Retina (tissue), 1 donor: ENCODE measurements around the gene IPO7.
"Not testable (repeated sequence)": the region's sequence is repeated elsewhere in the genome, so short reads cannot be mapped to it uniquely, and the experiment has no call there.

ENCODE experiments used
- DNase-seq: peaks from one replicate; pipeline ENCODE4 v3.0.0-alpha.2; 2016

The IPO7 gene

DNA sequence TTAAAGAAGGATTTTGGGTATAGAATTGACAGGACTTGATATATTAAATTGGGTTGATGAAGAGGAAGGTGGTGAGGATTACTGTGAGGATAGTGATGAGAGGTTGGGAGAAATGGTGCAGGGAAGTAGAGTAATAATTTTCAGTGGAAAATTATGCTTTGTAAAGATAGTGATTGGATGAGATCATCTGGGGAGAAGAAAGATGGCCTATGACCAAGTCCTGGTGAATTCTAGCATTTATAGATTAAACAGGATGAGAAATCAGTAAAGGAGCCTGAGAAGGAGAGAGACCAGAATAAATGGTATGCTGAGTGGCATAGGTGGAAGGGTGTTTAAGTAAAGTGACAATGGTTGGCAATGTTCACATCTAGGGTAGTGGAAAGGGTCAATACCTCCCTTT, 15.0 kb downstream of the IPO7 start:
- DNase-seq, result no peak

DNA sequence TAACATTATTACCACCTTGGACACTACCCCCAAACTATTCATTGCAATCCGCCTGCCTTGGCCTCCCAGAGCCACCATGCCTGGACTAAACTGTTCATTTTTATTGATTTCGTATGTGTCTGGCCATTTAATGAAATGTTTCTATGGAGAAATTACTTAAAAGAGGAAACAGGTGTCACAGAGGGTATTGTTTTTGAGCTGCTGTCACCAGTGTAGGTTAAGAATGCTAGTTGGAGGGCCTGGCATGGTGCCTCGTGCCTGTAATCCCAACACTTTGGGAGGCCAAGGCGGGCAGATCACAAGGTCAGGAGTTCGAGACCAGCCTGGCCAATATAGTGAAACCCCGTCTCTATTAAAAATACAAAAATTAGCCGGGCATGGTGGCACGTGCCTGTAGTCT, 17.4 kb downstream of the IPO7 start:
- not testable (repeated sequence) for DNase-seq

DNA sequence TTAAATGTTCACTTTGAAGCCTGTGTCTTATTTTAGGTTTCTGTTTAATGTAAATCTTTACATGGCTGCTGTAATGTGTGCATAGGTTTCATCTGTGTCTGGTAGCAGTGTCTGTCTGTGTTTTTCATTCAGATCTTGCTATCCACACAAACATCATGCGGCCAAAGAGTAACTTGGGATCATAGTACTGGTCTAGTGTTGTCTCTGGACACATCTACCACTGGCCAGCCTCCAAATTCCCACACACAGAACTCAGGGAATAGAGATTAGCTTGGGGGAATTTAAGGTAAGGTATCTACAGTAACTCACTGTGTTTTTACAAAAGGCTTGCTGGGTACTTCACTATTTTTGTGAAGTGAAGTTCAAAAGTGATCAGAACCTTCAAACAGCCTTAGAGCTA, 44.3 kb downstream of the IPO7 start:
- no peak for DNase-seq

DNA sequence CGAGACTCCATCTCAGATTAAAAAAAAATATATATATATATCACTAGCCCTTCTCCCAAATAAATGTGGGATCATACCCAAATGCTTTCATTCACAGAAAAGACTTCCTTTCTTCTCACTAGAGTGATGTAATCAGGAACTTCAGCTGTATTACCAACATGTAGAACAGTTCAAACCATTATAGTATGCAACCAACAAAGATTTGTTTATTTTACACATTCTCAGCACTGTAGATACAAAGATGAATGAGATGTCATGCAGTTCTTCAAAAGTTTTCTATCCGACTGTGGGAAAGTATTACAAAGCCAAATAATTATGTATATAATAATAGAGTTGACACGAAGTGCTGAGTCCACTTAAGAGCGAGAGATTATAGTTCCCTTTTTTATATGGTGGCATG, 54.2 kb downstream of the IPO7 start:
- no peak for DNase-seq

DNA sequence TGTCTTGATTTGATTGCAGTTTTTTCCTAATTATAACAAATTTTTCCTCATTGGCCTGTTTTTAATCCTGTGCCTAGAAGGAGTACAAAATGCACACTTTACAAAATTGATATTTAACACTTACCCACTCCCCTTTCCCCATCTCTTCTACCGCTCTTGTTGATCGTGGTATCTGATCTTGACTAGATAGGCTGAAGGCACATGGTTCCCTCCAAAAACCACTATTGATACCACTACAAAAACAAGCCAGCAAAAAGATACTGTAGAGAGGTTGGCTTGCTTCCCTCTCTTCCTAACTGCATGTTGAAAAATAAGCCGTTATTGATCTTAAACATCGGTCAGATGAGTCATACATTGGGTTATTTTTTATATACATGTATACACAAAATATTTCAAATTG, 61.8 kb downstream of the IPO7 start:
- DNase-seq, result no peak

DNA sequence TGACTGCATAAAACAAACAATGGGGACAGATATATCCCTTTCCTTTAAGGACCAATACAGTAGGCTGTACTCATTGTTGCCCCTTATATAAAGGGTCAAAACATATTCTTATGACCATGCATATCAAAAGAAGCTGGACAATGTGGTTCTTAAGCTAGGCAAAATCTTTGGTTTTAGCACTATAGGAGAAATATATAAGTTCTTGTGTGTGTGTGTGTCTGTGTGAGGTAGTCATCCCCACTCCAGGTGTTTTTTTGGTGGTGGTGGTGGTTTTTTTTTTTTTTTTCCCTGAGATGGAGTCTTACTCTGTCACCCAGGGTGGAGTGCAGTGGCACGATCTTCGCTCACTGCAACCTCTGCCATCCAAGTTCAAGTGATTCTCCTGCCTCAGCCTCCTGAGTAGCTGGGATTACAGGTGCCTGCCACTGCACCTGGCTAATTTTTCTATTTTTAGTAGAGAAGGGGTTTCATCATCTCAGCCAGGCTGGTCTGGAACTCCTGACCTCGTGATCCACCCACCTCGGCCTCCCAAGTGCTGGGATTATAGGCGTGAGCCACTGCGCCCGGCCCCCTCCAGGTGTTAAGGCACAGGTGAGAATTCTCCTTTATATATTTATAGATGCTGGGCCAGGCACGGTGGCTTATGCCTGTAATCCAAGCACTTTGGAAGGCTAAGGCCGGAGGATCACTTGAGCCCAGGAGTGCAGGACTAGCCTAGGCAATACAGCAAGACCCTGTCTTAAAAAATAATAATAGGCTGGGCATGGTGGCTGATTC, 64.3 kb downstream of the IPO7 start:
- DNase-seq, result no peak

DNA sequence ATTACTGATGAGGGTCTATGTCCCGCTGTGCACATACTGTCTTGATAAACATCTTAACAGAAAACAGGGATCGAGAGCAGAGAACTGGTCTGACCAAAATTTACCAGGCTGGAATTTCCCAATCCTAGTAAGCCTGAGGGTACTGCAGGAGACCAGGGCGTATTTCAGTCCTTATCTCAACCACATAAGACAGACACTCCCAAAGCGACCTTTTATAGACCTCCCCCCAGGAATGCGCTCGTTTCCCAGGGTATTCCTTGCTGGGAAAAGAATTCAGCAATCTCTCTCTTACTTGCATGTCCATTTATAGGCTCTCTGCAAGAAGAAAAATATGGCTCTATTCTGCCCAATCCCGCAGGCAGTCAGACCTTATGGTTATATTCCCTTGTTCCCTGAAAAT, 67.6 kb downstream of the IPO7 start:
- DNase-seq, result not testable (repeated sequence)

DNA sequence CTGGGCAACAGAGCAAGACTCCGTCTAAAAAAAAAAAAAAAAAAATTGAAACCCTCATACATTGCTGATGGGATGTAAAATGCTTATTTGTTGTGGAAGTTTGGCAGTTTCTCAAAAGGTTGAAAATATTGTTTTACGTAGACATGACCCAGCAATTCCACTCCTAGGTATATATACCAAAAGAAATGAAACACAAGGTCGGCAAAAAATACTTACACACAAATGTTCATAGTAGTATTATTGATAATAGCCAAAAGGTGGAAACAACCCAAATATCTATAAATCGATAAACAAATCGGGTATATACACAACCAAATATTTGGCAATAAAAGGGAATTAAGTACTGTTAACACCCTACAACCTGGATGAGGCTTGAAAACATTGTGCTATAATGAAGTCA, 71.3 kb downstream of the IPO7 start:
- DNase-seq, result no peak

DNA sequence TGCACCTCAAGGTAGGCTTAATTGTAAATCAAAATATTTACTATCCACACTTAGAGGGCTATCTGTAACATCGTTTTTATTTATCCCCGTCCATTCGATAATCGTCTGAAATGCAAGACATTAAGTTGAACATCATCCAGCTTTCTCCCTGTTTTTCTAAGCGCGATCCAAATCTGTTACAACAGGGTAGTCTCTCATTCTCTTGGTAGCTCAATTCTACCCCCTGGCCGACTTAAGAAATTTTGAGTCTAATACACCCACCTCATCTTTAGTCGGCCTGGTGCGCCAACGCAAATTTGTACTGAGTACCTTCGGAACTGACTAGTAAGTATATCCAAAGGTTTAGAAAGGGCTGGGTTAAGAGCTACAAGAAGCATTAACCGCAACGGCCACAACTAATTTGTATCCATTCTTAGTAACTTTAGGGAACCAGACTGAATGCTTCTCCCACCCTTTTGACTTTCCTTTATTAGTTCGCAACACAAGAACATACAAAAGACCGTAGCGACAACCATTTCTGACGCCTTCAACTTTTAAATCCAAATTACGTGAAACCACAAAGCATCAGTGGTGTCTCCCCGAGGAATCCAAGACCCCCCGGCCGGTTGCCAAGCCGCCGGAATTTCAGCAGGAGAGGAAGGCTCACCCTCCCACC, 75.3 kb downstream of the IPO7 start:
- no peak for DNase-seq

DNA sequence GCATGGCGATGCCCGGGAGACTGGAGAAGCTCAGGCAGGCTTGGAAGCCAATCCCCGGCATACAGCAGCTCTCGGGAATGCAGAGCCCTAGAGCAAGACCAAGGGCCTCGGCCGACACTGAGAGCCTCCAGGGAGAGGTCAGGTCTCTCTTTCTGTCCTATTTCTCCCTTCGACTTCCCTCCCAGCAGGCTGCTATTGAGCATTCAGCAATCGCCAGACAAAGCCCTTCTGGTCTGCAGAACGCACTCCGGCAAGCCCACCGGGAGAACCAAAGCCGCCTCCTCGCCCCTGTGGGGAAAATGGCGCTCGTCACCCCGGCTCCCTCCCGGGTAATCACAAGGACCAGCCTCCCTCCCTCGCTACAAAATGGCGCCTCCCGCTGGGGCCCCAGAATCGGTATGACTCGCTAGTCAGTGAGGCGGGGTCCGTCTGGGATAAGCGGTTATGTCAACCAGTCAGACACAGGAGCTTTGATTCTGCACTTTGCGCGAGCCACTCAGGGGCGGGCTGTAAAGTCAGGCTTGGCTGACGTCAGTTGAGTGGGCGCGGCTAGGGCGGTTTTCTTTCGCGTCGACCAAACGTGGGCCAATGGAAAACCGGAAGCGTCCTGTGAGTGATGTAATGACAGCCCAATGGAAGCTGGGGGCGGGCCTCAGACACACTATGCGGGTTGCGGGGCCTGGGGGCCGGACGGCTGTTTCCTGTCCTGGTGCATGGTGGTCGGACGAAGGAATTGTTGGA, 76.0 kb downstream of the IPO7 start, which contains the start of gene ZNF143:
ZNF143 (plus strand) TSS at position 691 of the 741 bp plus-strand sequence. CDS start 10,297 bp downstream, outside the sequence.
- DNase-seq, result peak; percentile 100

DNA sequence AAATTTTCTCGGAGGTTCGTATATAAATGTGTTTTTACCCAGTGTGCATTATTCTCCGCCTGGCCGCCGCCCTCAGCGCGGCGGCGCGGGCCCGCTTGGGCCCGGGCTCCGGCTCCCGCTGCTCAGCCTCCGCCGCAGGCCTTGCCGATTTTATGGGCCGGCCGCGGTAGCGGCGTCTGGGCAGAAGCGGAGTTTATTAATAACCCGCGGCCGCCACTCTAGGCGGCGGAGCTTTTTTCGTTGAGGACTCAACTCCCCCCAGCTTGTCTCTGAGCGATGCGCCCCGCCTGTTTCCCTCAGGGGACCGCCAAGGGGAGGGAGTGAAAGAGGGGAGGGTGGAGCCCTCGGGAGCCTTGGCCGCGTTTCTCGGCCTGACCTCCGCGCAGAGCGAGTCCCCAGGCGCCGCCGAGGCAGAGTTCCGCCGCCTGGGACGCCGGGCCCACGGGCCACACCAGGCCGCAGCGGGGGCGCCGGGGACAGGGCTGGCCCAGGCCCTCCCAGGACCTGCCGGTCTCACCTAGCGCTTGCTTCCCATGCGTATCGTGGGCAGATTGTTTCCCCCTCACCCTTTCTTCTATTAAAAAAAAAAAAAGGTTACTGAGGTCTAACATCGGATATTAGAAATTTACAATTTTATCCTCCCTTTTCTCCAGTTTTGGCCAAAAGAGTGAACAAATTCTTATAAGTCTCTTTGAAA, 76.8 kb downstream of the IPO7 start:
- no peak for DNase-seq

DNA sequence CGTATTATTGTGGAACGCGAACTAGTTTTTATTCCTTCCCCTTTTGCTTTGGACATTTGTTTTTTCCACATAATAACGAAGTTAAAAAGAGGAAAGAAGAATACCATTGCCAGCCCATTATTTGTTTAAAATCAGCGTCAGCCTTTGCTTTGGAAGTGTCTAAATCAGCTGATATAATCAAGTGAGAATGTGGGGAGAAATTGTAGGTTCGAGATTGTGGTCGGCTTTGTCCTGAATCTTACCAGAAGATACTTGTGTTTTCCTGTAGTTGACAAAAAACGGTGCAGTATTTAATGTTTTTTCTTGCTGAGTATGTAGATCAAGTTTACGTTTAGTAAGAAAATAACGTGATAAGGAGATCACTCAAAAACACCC, 77.3 kb downstream of the IPO7 start:
- no peak for DNase-seq

DNA sequence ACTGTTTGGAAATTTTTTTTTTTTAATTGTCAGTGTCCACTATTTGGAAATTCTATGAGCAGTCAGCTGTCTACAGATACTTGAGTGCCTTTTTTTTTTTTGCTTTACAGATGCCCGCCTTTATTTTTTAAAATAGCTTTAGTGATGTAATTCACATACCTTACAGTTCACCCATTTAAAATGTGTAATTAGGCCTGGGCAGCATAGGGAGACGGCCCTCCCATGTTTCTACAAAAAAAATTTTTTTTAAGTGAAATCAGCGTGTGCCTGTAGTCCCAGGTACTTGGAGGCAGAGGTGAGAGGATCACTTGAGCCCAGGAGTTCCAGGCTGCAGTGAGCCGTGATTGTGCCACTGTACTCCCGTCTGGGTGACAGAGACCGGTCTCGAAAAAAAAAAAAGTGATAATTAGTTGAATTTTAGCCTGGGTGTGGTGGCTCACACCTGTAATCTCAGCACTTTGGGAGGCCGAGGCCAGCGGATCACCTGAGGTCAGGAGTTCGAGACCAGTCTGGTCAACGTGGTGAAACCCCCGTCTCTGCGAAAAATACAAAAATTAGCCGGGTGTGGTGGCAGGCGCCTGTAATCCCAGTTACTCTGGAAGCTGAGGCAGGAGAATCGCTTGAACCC, 77.8 kb downstream of the IPO7 start:
- DNase-seq, result no peak

DNA sequence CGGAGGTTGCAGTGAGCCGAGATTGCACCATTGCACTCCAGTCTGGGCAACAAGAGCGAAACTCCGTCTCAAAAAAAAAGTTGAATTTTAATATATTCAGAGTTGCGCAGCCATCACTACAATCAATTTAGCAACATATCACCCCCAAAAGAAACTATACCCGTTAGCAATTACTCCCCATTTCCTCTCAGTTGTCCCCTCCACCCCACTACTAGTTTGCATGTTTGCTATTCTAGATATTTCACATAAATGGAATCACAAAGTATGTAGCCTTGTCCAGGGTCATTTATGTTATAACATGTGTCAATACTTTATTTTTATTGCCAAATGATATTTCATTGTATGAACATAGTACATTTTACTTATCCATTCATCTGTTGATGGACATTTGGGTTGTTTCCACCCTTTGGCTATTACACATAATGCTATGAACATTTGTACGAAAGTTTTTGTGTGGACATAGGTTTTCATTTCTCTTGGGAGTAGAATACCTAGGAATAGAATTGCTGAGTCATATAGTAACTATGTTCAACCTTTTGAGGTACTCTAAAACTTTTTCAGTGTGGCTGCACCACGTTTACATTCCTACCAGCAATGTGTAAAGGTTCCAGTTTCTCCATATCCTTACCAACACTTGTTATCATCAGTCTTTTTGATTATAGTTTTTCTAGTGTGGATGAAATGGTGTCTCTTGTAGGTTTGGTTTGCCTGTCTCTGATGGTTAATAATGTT, 78.5 kb downstream of the IPO7 start:
- no peak for DNase-seq

DNA sequence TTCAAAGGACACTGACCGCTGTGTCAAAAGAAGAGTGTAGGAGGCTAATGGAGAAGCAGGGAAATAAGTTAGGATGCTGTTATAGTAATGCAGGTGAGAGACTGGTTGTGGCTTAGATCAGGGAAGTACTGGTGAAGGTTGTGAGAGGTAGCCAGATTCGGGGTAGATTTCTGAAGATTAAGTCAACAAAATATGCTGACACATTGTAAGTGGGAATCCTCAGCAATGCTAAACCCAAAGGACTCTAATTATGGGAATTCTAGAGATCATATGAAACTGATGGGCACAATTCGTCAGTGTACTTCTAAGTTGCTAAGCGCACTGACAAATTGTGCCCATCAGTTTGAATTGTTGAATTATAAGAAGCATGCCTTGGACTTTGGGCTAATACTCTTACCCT, 86.3 kb downstream of the IPO7 start:
- DNase-seq, result no peak

DNA sequence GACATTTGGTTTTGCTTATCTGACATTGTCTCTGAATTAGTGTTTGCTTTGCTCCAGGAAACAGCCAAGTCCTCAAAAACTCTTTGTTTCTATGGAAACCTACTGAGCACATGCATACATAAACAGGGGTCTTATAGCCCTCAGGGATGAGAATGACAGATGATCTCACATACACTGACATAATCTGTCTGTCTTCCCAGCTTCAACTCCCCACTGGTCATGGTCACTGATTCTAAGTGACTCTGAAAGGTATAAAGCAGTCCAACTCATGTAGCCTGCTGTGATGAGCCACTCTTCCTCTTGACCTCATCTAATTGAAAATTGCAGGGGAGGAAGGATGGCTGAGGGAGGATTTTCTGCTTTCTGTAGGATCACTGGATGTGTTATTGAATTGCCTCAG, 89.0 kb downstream of the IPO7 start:
- peak; percentile 45 for DNase-seq

DNA sequence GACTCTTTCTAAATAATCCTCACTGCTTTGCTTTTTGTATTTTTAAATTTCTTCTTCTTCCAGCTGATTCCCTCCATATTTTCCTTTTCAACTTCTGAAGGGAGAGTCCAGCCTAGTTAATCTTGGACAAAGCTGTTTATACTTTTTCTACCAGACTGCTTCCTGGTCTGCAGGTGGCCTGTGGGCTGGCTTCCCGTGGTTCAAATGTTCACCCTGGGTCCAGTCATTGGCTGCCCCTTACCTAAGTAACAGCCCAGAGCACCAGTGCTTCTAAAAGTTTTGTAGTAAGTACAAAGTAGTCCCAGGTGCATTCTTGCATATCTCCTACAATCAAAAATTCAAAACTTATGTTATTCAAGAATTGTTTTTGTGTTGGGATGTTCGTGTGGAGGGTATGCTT, 95.4 kb downstream of the IPO7 start:
- DNase-seq, result no peak

DNA sequence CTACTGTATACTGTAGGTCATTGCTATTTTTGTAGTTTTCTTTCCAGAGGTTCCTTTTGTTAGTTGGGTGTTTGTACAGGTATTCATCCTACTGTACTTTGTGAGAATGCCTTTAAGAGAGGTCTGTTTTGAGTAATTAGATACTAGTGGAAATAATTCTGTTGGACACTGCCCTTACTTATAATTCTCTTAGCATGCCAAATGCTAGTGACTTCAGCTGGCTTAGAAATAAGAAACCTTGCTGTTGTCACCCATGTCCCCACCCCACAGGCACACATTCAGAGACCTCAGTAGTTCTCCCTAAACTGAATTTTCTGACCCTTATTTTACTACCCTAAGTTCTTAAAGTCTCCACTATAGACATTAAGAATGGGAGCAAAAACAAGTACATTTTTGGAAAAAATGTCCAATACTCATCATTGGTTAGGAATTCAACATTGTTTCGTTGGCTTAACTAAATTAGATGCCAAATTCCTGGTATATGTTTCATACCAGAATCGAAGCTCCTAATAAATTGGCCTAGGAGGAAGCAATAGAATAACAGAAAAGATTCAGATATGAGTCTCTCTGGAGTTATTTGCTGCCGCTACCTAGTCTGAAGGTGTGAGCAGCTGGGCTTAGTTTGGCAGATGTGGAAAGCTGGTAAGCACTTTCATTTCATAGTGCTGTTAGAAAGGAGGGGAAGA, 104.8 kb downstream of the IPO7 start:
- DNase-seq, result no peak

DNA sequence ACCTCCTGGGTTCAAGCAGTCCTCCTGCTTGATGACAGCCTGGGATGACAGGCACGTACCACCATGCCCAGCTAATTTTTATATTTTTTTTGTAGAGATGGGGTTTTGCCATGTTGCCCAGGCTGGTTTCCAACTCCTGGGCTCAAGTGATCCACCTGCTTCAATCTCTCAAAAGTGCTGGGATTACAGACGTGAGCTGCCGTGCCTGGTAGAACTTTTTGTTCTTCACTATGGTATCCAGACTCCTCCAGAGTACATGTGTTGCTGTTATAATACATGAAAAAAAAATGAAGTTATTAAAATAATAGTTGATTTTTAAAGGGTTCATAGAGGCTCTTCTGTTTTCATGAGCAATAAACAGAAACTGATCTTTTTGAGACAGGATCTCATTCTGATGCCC, 105.9 kb downstream of the IPO7 start:
- no peak for DNase-seq

DNA sequence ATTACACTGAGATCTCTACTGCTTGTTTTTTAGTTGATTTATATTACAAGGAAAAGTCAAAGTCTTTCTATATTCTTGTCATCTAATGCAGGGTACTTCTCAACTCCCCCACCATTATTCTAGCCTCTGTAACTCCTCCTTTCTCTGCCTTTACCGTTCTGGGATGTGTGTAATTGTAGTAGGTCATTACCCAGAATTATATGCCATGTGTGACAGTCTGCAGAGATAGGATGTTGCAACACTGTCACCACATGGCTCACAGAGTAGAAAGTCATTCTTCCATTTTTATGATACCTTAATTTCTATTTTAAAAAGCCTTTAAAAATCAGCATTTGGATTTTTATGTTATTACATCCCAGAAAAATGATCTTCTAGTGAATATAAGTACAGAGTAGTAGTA, 109.0 kb downstream of the IPO7 start:
- DNase-seq, result no peak

DNA sequence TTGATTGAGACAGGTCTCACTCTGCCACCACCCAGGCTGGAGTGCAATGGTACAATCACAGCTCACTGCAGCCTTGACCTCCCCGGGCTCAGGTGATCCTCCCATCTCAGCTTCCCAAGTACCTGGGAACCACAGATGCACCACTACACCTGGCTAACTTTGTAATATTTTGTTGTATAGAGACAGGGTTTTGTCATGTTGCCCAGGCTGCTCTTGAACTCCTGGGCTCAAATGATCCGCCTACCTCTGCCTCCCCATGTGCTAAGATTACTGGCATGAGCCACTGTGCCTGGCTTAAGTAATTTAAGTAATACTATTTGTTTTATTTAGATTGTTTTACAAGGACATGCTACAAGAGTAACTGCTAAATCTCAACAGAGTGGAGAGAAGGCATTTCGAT, 109.9 kb downstream of the IPO7 start:
- DNase-seq, result no peak
